Kidney capillary endothelial cell (primary cell): ENCODE data around the gene SLC27A1.

ENCODE experiments used
- DNase-seq: peaks from one replicate; pipeline ENCODE4 v3.0.0-alpha.2; 2018; ENCODE audit warnings: low spot score

The SLC27A1 gene

DNA sequence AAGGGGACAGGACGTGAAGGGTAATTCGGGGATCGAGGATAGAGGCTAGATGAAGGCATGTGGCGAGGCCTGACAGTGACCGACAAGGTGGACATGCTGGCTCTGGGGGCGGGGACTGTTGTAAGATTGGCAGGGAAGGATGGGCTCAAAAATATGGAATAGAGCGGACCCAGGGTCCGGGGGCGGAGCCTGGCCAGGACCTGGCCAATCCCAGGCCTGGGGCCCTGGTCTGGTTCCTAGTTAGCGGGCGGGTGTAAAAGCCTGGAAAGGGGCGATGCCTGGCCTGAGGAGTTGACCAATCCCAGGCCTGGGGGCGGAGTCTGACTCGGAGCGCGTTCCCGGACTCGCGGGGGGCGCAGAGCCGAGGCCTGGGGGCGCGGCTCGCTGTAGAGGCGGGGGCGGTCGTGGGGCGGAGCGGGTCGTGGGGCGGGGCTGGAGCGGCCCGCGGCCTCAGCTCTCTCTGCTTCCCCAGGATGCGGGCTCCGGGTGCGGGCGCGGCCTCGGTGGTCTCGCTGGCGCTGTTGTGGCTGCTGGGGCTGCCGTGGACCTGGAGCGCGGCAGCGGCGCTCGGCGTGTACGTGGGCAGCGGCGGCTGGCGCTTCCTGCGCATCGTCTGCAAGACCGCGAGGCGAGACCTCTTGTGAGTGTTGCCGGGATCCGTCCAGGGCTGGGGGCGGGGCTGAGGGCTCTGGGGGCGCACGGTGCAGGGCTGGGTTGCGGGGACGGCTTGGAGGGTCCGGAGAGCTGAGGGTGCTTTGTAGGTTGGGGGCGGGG, at the start of gene SLC27A1:
TSS of gene SLC27A1 (plus strand) at position 457 of the 774 bp plus-strand sequence. CDS start at position 474, 17 bp downstream.
- peak; percentile 99 for DNase-seq

DNA sequence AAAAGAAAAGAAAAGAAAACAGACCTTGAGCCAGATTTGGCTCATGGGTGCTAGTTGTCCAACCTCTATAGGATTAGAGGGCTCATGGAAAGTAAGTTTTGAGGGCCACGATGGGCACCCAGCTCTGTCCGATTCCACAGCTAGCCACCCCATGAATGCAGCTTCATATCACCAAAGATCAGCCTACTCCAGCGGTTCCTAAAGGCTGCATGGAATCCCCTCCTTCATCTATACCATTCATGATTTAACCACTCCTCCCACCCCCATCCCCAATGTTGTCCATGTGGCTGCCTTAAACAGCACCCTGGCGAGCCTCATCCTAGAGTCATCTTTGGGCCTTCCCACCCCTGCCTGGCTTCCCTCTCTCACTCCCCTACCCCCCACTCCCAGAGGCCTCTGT, 48.4 kb upstream of the SLC27A1 start:
- no peak for DNase-seq

DNA sequence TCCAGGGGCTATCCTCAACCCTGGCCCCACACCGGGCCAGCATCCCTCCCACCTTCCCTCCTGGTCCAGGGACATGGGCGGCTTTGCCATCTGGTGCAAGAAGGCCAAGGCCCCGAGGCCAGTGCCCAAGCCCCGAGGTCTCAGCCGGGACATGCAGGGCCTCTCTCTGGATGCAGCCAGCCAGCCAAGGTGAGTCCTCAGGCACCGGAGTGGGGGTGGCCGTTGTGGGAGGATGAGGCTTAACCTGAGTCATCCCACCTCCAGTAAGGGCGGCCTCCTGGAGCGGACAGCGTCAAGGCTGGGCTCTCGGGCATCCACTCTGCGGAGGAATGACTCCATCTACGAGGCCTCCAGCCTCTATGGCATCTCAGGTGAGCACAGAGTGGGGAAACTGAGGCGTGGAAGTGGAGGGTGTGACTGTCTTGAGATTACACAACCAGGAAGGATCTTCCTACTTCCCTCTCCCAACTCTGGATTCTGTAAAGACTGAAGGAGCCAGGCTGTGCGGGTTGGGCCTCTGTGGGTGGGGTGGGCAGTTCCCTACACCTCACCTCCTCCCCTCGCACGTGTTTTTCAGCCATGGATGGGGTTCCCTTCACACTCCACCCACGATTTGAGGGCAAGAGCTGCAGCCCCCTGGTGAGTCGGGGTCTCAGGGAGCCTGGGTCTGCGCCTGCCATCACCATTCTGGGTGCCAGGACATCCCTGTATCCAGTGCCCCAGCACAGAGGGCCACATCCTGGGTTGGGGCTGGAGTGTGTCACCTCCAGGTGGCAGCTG, 46.7 kb upstream of the SLC27A1 start:
- no peak for DNase-seq

DNA sequence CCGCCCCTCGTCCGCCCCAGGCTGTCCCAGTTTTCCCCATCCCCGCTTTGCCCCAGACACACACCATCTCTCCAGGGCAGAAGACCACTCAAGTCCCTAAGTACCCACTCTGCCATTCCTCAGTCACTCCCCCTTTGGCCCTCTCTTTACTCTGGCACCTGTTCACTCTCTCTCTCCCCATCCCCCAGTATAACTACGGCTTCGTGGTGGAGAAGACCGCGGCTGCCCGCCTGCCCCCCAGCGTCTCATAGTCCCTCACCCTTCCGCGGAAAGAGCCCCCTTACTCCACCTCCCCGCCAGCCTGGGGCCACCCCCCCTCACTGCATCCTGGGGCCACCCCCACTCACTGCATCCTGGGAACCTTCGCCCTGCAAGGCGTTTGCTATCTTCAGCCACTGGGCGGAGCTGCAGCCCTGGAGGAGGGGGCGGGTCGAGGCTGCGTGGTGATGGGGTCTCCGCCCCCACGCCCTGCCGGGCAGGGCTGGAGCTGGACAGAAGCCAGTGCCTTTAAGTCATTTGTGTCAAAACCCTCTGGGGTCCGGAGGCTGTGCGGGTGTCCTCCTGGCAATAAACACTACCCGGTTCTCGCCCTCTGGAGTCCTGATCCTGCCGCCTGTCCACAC, 45.5 kb upstream of the SLC27A1 start:
- DNase-seq: no peak

DNA sequence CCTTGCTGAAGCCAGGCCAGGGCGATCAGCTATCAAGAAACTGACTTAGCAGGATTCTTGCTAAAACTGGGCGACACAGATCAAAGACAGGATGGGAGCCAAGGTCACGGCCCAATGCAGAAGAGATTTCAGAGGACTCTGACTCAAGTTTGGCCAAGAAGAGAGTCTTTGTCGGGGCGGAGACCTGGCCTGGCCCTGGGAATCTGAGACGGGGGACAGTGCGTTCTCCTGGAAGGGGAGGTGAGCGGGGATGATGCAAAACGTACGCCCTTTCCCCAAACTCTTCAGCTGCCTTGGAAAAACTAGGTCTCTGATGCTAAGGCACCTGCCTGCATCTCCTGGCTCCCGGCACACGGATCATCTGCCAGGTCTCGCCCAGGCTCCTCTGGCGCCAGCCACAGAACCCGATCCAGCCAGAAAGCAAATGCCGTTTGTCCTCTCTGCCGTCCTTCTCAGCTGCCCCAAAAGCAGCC, 40.6 kb upstream of the SLC27A1 start:
- DNase-seq: no peak

DNA sequence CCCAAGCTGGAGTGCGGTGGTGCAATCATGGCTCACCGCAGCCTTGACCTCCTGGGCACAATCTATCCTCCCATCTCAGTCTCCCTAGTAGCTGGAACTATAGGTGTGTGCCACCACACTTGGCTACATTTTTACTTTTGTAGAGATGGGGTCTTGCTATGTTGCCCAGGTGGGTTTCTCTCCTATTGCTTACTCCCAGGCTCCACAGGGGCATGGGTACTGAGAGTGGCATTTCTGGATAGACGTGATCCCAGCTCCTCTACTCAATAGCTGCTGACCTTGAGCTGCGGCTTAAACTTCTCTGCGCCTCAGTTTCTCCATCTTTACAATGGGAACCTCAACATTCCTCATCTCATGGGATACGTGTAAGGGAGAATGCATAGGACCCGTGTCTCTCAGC, 38.9 kb upstream of the SLC27A1 start:
- DNase-seq: no peak

DNA sequence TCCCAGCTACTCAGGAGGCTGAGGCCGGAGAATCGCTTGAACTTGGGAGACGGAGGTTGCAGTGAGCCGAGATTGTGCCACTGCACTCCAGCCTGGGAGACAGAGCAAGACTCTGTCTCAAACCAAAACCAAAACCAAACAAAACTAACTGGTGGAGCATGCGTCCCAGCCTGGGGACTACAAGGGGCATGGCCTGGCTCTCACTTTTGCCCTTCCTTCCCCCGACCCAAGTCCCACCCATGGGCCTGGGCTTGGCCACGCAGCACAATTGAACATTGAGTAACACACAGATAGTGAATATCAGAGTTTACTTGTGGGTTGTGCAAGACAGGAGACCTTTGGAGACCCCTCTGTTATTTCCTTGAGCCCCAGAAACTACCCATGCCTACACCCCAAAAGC, 35.1 kb upstream of the SLC27A1 start:
- no peak for DNase-seq

DNA sequence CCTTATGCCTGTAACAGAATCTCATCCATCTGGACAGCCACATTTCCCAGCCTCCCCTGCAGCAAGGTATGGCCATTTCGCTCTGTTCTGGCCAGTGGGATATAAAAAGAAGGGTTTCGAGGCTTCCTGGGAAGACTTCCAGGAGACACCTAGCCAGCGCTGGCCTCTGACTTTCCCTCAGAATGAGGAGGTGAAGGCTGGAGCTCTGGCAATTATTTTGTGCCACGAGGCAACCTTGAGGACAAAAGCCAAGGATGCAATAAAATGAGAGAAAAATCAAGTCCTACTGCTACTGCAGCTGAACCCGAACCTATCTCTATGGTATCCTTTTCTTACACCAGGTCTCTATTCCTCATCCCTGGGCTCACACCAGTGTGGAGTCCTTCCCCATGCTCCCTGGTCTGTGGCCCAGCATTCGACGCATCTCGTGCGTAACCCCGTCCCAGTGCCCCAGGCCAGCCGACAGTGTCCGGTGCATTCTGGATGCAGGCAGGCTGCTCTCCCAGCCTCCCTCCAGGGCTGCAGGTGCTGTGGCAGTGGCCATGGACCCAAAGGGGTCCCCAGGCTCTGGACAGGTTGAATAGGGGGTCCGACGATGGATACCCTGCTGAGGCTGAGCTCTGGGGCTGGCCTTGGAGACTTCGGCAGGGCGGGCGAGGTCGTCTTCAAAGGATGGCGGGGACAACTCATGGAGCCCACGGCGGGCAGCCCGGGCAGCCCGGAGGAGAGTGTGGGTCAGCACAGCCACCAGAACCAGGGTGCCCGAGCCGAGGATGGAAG, 34.0 kb upstream of the SLC27A1 start:
- no peak for DNase-seq

DNA sequence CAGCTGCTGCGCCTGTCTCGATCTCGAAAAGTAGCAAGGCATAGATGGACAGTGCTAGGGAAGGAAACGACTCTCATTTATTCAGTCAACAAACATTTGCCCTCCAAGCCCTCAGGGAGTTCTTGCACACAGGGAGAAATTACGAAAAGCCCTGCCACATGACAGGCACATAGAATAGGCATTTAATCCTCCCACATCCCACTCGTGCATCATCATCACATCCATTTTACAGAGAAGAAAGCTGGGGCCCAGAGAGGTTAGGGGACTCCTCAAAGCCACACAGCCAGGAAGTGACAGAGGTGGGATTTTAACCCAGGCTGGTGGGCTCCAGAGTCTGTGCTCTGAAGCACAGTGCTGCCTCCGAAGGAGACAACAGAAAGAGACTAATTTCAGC, 33.5 kb upstream of the SLC27A1 start:
- DNase-seq: no peak

DNA sequence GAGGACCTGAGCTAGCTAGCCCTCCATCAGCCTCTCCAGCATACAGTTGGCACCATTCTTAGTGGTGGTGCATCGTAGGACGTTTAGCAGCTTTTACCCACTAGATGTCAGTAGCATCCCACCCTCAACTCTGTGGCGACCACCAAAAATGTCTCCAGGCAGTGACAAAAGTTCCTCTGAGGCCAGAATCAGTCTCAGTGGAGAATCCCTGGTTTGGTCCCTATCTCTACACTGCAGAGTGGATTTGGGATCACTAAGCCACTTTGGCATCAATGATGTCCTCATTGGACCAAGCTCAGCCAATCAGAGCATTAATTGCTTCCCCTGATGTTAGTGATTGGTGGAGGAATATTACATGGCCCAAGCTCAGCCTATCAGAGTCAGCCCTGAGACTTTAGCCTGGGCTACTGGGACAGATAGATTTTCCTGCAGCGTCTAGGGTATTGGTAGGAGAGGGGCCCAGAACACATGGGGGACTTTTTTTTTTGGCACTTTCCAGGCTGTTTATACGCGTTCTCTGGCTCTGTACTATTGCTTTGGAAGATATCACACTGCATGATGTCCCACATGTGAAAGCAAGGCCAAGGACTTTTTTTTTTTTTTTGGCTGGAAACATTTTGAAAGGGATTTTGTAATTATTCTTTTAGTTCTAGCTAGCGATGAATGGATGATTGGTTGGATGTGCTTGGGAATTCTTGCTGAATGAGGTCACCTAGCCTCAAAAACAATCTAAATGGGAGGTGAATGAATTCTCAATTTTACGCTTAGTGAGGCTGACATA, 28.9 kb upstream of the SLC27A1 start:
- DNase-seq: peak; percentile 25

DNA sequence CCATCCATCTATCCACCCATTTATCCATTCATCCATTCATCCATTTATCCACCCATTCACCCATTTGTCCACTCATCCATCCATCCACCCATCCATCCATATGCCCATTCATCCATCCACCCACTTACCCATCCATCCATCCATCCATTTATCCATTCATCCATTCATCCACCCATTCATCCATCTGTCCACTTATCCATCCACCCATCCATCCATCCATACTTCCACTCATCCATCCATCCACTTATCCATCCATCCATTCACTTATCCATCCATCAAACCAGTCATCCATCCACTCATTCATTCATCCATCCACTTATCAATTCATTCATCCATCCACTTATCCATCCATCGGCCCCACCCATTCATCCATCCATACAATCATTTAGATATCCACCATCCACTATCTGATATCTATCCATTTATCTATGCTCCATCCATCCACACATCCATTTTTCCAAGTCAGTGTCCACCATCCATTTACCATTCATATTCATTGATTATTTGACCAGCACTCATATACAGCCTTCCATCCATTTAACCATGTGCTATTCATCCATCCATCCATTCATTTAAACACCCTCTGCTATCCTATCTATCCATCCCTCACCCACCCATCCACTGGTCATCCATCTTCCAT, 24.7 kb upstream of the SLC27A1 start:
- DNase-seq: no peak

DNA sequence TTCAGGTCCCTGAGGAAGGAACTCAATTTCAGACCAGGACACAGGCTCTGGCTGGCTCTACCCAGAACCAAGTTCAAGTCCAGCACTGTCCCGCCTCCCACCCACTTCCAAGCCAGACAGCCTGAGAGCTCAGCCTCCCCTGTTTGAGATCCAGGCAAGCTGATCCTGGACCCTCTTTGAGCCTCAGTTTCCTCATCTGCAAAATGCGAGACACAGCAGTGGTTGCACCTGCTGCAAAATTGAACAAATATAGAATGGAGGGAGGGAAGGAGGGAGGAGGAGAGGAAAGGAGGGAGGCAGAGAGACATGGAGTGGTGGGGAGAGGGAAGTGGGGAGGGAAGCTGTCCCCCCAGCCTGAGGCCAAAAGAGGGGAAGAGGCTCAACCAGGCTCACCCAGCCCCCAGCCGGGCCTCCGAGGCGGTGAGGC, 22.6 kb upstream of the SLC27A1 start:
- DNase-seq: no peak

DNA sequence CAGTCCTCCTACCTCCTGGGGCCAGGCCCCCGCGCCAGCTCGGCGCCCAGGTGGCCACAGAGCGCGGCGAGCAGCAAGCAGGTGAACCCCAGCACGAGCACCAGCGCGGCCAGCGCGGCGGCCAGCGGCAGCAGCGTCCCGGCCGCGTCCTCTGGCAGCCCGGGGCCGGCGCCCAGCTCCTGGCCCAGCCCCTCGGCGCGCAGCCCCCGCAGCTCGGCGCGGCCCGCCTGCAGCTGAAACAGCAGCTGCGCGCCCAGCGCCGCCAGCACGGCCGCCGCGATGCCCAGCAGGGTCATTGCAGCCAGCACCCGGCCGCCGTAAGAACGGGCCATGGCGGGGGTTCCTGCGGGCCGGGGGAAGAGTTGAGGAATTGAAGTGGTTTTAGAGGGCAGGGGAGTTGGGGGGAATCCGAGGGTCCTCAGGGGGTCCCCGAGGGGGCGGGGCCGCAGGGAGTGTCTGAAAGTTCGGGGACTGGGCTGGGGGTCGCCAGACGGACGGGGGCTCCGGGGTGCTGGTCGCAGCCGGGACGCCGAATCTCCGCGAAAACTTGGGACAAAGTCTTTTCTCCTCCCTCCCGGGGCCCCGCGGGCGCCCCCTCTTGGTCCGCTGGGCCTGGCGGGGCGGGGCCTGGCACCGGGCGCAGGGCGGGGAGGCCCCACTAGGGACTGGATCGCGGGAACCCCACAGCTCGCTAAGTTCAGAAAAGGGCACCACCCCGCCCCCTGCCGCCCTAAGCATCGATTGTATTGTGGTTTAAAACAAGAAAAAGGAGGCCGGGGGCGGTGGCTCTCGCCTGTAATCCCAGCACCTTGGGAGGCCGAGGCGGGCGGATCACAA, 22.0 kb upstream of the SLC27A1 start, which contains the start of gene TMEM221:
TSS of gene TMEM221 (minus strand) at position 538 of the 837 bp plus-strand sequence. CDS start at position 332, 206 bp downstream.
- DNase-seq: no peak

DNA sequence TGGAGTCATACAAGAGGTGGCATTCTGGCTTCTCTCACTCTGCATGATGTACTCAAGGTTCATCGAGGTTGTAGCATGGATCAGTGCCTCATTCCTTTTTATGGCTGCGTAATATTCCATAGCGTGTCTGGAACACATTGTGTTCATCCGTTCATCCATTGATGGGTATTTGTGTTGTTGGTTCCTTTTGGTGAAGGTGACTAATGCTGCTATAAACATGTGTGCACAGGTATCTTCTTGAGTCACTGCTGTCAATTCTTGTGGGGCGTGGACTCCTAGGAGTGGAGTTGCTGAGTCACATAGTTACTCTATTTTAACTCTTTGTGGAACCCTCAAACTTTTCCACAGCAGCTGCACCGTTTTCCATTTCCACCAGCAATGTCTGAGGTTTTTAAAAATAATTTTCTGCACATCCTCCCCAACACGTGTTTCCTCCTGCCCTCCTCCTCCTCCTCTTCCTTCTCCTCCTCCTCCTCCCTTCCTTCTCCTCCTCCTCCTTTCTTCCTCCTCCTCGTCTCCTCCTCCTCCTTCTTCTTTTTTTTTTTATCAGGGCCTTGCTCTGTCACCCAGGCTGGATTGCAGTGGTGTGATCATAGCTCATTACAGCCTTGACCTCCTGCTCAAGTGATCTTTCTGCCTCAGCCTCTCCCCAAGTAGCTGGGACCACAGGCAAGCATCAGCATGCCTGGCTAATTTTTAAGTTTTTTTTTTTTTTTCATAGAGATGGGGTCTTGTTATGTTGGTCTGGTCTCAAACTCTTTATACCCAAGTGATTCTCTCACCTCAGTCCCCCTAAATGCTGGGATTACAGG, 19.9 kb upstream of the SLC27A1 start:
- no peak for DNase-seq

DNA sequence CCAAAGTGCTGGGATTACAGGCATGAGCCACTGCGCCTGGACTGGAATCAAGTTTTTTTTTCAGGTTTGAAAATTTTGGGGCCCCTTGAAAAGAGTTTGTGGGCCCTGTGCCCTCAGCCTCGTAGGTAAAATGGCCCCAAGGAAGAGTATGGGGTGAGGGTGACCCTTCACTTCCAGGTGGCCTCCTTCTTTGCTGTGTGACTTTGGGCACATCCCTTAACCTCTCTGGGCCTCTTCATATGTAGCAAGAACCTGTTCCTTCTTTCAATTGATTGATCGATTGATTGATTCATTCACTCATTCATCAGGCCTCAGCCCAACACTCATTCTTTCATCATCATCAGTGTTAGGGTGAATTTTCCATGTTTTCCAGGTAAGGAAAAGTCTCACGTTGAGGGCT, 18.5 kb upstream of the SLC27A1 start:
- no peak for DNase-seq

DNA sequence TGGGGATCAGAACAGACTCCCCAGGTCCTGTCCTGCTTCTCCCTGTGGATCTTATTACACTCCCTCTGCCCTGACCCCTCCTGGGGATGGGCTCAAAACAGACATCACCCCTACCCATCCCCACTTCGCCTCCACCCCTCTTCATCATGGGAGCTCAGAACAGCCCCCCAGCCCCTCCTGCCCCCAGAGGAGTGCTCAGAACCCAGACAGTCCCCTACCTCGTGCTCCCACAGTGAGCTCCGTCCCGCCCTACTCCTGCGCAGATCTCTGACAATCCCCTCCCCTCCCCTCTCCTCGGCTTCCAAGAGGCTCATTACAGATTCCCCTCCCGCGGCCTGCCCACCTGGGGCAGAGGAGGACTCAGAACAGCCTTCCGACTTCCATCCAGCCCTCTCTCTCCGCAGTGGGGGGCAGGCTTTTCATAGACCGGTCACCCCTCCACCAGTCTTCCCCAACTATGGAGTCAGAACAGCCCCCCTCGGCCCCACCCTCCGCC, 15.7 kb upstream of the SLC27A1 start:
- DNase-seq: no peak

DNA sequence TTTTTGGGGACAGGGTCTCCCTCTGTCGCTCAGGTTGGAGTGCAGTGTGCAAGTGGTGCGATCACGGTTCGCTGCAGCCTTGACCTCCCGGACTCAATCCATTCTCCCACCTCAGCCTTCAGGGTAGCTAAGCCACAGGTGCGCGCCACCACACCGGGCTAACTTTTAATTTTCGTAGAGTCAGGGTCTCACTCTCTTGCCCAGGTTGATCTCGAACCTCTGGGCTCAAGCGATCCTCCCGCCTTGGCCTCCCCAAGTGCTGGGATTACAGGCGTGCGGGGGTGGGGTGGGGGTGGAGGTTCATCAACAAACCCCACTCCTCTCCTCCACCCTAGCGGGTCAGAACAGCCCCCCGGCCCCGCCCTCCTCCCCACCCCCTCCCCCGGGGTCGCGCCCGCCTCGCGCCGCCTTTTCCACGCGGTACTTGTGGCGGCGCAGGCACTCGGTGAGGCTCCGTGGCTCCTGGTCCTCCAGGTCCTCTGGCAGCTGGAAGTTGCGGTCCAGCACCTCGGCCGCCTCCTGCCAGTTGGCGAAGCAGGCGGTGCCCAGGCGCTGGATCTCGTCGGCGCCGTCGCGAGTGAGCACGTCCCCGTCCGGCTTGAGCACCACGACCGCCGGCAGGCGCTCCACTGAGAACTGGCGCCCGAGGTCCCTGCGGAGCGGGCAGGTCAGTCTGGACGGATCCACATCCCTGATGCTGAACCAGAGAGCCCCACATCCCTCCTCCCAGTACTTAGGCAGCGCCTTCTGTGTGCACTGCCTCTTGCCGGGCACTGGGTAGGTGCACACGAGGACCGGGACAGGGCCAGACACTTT, 14.8 kb upstream of the SLC27A1 start:
- DNase-seq: no peak

DNA sequence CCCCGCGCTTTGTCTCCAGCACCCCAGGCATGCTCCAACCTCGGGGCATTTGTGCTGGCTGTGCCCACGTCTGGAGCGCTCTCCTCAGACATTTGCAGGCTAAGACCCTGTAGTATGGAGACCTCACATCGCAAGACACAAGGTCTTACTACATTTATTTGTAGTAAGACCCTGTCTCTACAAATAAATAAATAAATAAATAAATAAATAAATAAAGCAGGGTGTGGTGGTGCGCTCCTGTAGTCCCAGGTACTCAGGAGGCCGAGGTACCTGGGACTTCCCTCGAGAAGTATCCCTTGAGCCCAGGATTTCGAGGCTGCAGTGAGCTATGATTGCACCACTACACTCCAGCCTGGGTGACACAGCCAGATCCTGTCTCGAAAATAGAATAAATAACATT, 14.2 kb upstream of the SLC27A1 start:
- DNase-seq: no peak
